Endothelial cell of umbilical vein (primary cell): ENCODE results near the gene NPAS4. TPM values are rescaled to one million over a fixed set of nuclear protein-coding genes. Genes with fewer than 3 reads are reported as not detected.

Experiments
- BruUV-seq: library from RNA; stranded (reverse); fragments of 400-500 nt; replicated peaks from 2 replicates; lab custom pipeline; 2021; lab: Mats Ljungman, UMichigan
- CTCF ChIA-PET: fragments of 300-600, 350-600 bp; sonication (Branson Sonifier 250); formaldehyde crosslinking; loops from one replicate; lab custom pipeline; 2021; ENCODE audit warnings: antibody characterized with exemption, inconsistent platforms; lab: Charles Lee
- POLR2A ChIA-PET: fragments of 300-600, 350-600 bp; sonication (Branson Sonifier 250); formaldehyde crosslinking; loops from one replicate; lab custom pipeline; 2021; ENCODE audit warnings: antibody characterized with exemption, inconsistent platforms; lab: Charles Lee
- DNase-seq: peaks from one replicate; pipeline ENCODE4 v3.0.0-alpha.2; 2011; ENCODE audit warnings: low read depth, low spot score
- FAIRE-seq: peaks from 2 replicates; lab custom pipeline; 2011; peaks lifted over from hg19 to GRCh38; lab: Jason Lieb, UNC
- H2AFZ ChIP-seq: 2 replicates; pipeline ENCODE4 v1.6.0; 2012; ENCODE audit warnings: low read depth, low read length, control low read depth, inconsistent platforms
- H3K27ac ChIP-seq: 2 replicates; pipeline ENCODE4 v1.5.1; 2011; ENCODE audit warnings: low read depth, mild to moderate bottlenecking, control low read depth, low read length, moderate library complexity; ENCODE audit not compliant: insufficient read depth
- H3K27me3 ChIP-seq, 2 experiments: 2 replicates each; pipeline versions ENCODE4 v1.6.0 to v1.6.1; 2011; ENCODE audit warnings: low read length in 2 of 2, mixed read lengths in 1 of 2; ENCODE audit not compliant: control insufficient read depth in 2 of 2, insufficient read depth in 2 of 2
- H3K36me3 ChIP-seq, 2 experiments: 2 replicates in 1 of 2; 3 replicates in 1 of 2; pipeline ENCODE4 v1.5.1; 2011; ENCODE audit warnings: low read length in 2 of 2, mild to moderate bottlenecking in 1 of 2, moderate library complexity in 1 of 2; ENCODE audit not compliant: control insufficient read depth in 2 of 2, insufficient read depth in 2 of 2; ENCODE audit errors: extremely low read depth in 1 of 2
- H3K4me1 ChIP-seq: 3 replicates; pipeline ENCODE4 v1.5.1; 2011; ENCODE audit warnings: mild to moderate bottlenecking, low read length; ENCODE audit not compliant: control insufficient read depth, insufficient read depth; ENCODE audit errors: extremely low read depth
- H3K4me2 ChIP-seq: 2 replicates; pipeline ENCODE4 v1.6.1; 2011; ENCODE audit warnings: low read length, control low read depth, mixed read lengths; ENCODE audit not compliant: insufficient read depth
- H3K4me3 ChIP-seq, 3 experiments: fragments of 200-600 bp in 1 of 3; sonication (generic), shearing (Covaris generic) in 1 of 3; replicated peaks in 1 of 3; 2 replicates each; pipeline ENCODE4 v1.5.1; 2011 to 2016; ENCODE audit warnings: control low read depth in 3 of 3, low read length in 3 of 3, mild to moderate bottlenecking in 2 of 3, inconsistent platforms in 1 of 3, low read depth in 1 of 3, moderate library complexity in 1 of 3; ENCODE audit not compliant: insufficient read depth in 1 of 3
- H3K79me2 ChIP-seq: 2 replicates; pipeline ENCODE4 v1.6.0; 2012; ENCODE audit warnings: low read length, inconsistent platforms; ENCODE audit not compliant: control insufficient read depth, insufficient read depth
- H3K9ac ChIP-seq: replicated peaks from 2 replicates; pipeline ENCODE3; 2011; ENCODE audit warnings: low read length, control low read depth; ENCODE audit not compliant: insufficient read depth; ENCODE audit errors: extremely low read depth
- H3K9me1 ChIP-seq: replicated peaks from 3 replicates; pipeline ENCODE4 v1.6.0; 2011; ENCODE audit warnings: mild to moderate bottlenecking, low read length; ENCODE audit not compliant: control insufficient read depth, insufficient read depth; ENCODE audit errors: extremely low read depth
- H3K9me3 ChIP-seq: replicated peaks from 2 replicates; pipeline ENCODE4 v1.5.1; 2012; ENCODE audit warnings: low read length, inconsistent platforms; ENCODE audit not compliant: control insufficient read depth, insufficient read depth
- H4K20me1 ChIP-seq: replicated peaks from 2 replicates; pipeline ENCODE3; 2011; ENCODE audit warnings: mild to moderate bottlenecking, low read length; ENCODE audit not compliant: control insufficient read depth, insufficient read depth; ENCODE audit errors: extremely low read depth
- CTCF ChIP-seq, 2 donors: IDR thresholded peaks; 1 replicate in 1 of 2; 2 replicates in 1 of 2; pipeline ENCODE4 v1.5.1; 2011; ENCODE audit warnings: low read length in 2 of 2, mild to moderate bottlenecking in 2 of 2, moderate library complexity in 2 of 2, control low read depth in 1 of 2, inconsistent platforms in 1 of 2, low read depth in 1 of 2; ENCODE audit not compliant: insufficient read depth in 1 of 2; ENCODE audit errors: extremely low read depth in 1 of 2
- EZH2 ChIP-seq: IDR thresholded peaks from 2 replicates; pipeline ENCODE4 v1.6.1; 2012; ENCODE audit warnings: borderline replicate concordance, low read depth, mild to moderate bottlenecking, moderate library complexity, low read length, inconsistent platforms; ENCODE audit not compliant: severe bottlenecking
- FOS ChIP-seq: IDR thresholded peaks from 2 replicates; pipeline ENCODE4 v1.6.1; 2011; ENCODE audit warnings: mild to moderate bottlenecking, low read length, moderate library complexity, borderline replicate concordance; ENCODE audit not compliant: insufficient read depth
- GATA2 ChIP-seq: IDR thresholded peaks from 2 replicates; pipeline ENCODE4 v1.7.0; 2011; ENCODE audit warnings: low read depth, mild to moderate bottlenecking, moderate library complexity, mixed read lengths, low read length; ENCODE audit not compliant: insufficient read length, insufficient read depth
- JUN ChIP-seq: IDR thresholded peaks from 2 replicates; pipeline ENCODE4 v1.6.1; 2011; ENCODE audit warnings: borderline replicate concordance, low read depth; ENCODE audit not compliant: insufficient read length, insufficient read depth
- MYC ChIP-seq: IDR thresholded peaks from one replicate; pipeline ENCODE4 v1.6.1; 2011; ENCODE audit warnings: mild to moderate bottlenecking, low read depth, low read length
- POLR2A ChIP-seq: IDR thresholded peaks from 2 replicates; pipeline ENCODE4 v1.6.1; 2012; ENCODE audit warnings: low read depth, mild to moderate bottlenecking, control low read depth, low read length
- POLR2AphosphoS5 ChIP-seq: IDR thresholded peaks from 2 replicates; pipeline ENCODE4 v1.6.1; 2012; ENCODE audit warnings: low read depth, mild to moderate bottlenecking, control low read depth, low read length, moderate library complexity; ENCODE audit not compliant: insufficient read depth
- dilution Hi-C: fragments of 300-500 bp; cut with MboI; formaldehyde crosslinking; loops from one replicate; pipeline ENCODE4 v1.15.0; 2019; ENCODE audit warnings: low sequenced_read_pairs; ENCODE audit not compliant: extremely low pct_ligation_motif_present
- intact Hi-C: fragments of 100-400 bp; cut with micrococcal nuclease; formaldehyde crosslinking; loops from one replicate; pipeline ENCODE4 v1.10.0; 2022
- polyA plus RNA-seq, 4 experiments: library from polyadenylated mRNA; depleted of rRNA in 3 of 4; stranded (reverse) in 3 of 4; unstranded in 1 of 4; fragments of >200 nt; gene quantifications; 2 replicates each; pipeline versions ENCODE4 v1.2.1 to v1.2.3, GENCODE V29; 2011 to 2012; ENCODE audit warnings: missing spikeins in 1 of 4
- total RNA-seq: library from RNA; stranded (reverse); gene quantifications from 2 replicates; pipeline ENCODE4 v1.2.3, GENCODE V29; 2021
- TF ChIP-seq, protein P1 (sequence below): IDR thresholded peaks from 2 replicates; pipeline ENCODE4 v1.6.1; 2011; ENCODE audit not compliant: insufficient read depth, insufficient read length

NPAS4 gene
- total and polyA plus RNA-seq, 2 donors (not counting 3 experiments of a cell fraction or from before 2014, with no cell fraction given) = not detected

DNA sequence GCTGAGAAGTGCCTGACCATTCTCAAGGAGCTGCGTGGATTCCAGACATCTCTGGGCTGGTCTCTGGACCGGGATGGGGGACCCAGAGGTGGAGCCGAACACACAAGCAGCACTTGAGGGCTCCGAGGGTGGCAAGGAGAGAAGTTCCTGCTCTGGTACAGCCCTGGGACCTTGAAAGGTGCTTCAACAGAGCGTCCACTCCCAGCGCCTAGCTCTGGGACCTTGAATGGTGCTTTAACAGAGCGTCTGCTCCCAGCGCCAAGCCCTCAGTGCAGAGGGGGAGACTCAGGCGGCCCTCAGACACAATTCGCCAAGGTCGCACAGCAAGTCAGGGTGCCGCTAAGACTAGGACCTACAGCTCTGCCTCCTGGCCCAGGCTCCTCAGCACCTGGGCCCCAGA lies 10.6 kb upstream of the NPAS4 start:
- no peak overlapping the region for H2AFZ ChIP-seq
- POLR2A ChIA-PET = no interaction called here
- no peaks in the 10 kb centered on the region for H3K9me3 ChIP-seq
- no peaks in the 10 kb centered on the region for H3K79me2 ChIP-seq
- peaks cover 8 to 12% of the 10 kb centered on the region in 2 experiments for H3K27me3 ChIP-seq
- no peak for FAIRE-seq
- H3K4me2 ChIP-seq = no peak overlapping the region
- no peak overlapping the region for H3K9ac ChIP-seq
- CTCF ChIA-PET = interaction anchor here (1.4 to 7.1 kb wide), 8 partner anchors 8 to 268 kb away, joined by 5 to 87 read pairs (median 18); partner anchors contain the start of genes MRPL11, NPAS4 and RBM4B
- no peaks in the 10 kb centered on the region for H4K20me1 ChIP-seq
- TF ChIP-seq, protein P1, sequence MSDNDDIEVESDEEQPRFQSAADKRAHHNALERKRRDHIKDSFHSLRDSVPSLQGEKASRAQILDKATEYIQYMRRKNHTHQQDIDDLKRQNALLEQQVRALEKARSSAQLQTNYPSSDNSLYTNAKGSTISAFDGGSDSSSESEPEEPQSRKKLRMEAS = no peak
- TF ChIP-seq POLR2A (no peak), GATA2 (no peak), CTCF (IDR thresholded peaks at IDR 0.05; ENCODE audit: extremely low read depth in 1 of 2, insufficient read depth in 1 of 2, low read depth in 1 of 2, low read length in 2 of 2) (no peak), FOS (no peak), JUN (no peak), POLR2AphosphoS5 (no peak), EZH2 (no peak), MYC (no peak)
- intact Hi-C loops = no loop called here
- no peaks in the 10 kb centered on the region for H3K9me1 ChIP-seq
- H3K27ac ChIP-seq = no peak overlapping the region
- no peaks in the 10 kb centered on the region for H3K4me1 ChIP-seq
- BruUV-seq = no TSS peak
- no peaks in the 10 kb centered on the region for H3K36me3 ChIP-seq
- no peak overlapping the region for H3K4me3 ChIP-seq
- DNase-seq = no peak
- dilution Hi-C loops = no loop called here
